A673 (cell line): ENCODE data around the gene TSPEAR. TPM values are rescaled to one million over a fixed set of nuclear protein-coding genes. Genes with fewer than 3 reads are reported as not detected.

Source experiments
- BruUV-seq: library from RNA; stranded (reverse); fragments of 400-500 nt; replicated peaks from 2 replicates; lab custom pipeline; 2021; lab: Mats Ljungman, UMichigan
- CTCF ChIA-PET: fragments of 300-600 bp; sonication (Branson Sonifier 250); formaldehyde crosslinking; loops from one replicate; lab custom pipeline; 2022; ENCODE audit warnings: antibody characterized with exemption; lab: Charles Lee
- POLR2A ChIA-PET: fragments of 300-600 bp; sonication (Branson Sonifier 250); formaldehyde crosslinking; loops from one replicate; lab custom pipeline; 2022; ENCODE audit warnings: antibody characterized with exemption; ENCODE audit not compliant: low non-redundant PET; lab: Charles Lee
- DNase-seq: peaks from one replicate; pipeline ENCODE4 v3.0.0-alpha.2; 2015; ENCODE audit warnings: low spot score
- H3K27ac ChIP-seq: fragments of 200-600 bp; sonication (generic); 2 replicates; pipeline ENCODE4 v1.5.1; 2016; ENCODE audit warnings: mixed run types, low read depth, mild to moderate bottlenecking, mixed read lengths, antibody characterized with exemption, low read length; ENCODE audit not compliant: poor library complexity, severe bottlenecking
- H3K27me3 ChIP-seq: fragments of 200-600 bp; sonication (generic); replicated peaks from 2 replicates; pipeline ENCODE4 v1.6.1; 2017; ENCODE audit warnings: mixed run types, low read depth, mild to moderate bottlenecking, mixed read lengths, antibody characterized with exemption, low read length; ENCODE audit not compliant: insufficient read depth, poor library complexity
- H3K36me3 ChIP-seq: fragments of 200-600 bp; sonication (generic); 2 replicates; pipeline ENCODE4 v1.6.1; 2016; ENCODE audit warnings: mixed run types, mild to moderate bottlenecking, mixed read lengths, antibody characterized with exemption, low read length; ENCODE audit not compliant: insufficient read depth, poor library complexity, severe bottlenecking
- H3K4me1 ChIP-seq: fragments of 200-600 bp; sonication (generic); 2 replicates; pipeline ENCODE4 v1.6.1; 2017; ENCODE audit warnings: mixed run types, mild to moderate bottlenecking, mixed read lengths, antibody characterized with exemption, low read length; ENCODE audit not compliant: insufficient read depth, poor library complexity, severe bottlenecking
- H3K4me3 ChIP-seq: fragments of 200-600 bp; sonication (generic); 2 replicates; pipeline ENCODE4 v1.5.1; 2016; ENCODE audit warnings: low read depth, mixed run types, mild to moderate bottlenecking, mixed read lengths, low read length; ENCODE audit not compliant: poor library complexity, severe bottlenecking
- H3K9me3 ChIP-seq: fragments of 200-600 bp; sonication (generic); 2 replicates; pipeline ENCODE4 v1.6.1; 2016; ENCODE audit warnings: mixed run types, low read depth, mild to moderate bottlenecking, mixed read lengths, antibody characterized with exemption, low read length; ENCODE audit not compliant: poor library complexity, severe bottlenecking
- CTCF ChIP-seq: fragments of 300-800, 200-600 bp; sonication (generic); conservative IDR thresholded peaks from 2 replicates; pipeline ENCODE4 v1.5.1; 2017; ENCODE audit warnings: low read depth, mild to moderate bottlenecking, antibody characterized with exemption, low read length, moderate library complexity, mixed read lengths
- EZH2 ChIP-seq: fragments of 200-600 bp; sonication (generic); IDR thresholded peaks from 2 replicates; pipeline ENCODE4 v1.6.1; 2017; ENCODE audit warnings: borderline replicate concordance, low read depth, mild to moderate bottlenecking, mixed read lengths, antibody characterized with exemption, low read length; ENCODE audit not compliant: poor library complexity, severe bottlenecking
- intact Hi-C: fragments of 100-400 bp; cut with micrococcal nuclease; formaldehyde crosslinking; loops from one replicate; pipeline ENCODE4 v1.10.0; 2022; ENCODE audit not compliant: unreplicated experiment
- total RNA-seq: library from RNA; stranded (reverse); gene quantifications from 2 replicates; pipeline ENCODE4 v1.2.3, GENCODE V29; 2021

TSPEAR gene
- total RNA-seq, 1 experiment from 2014 or later, result 8.3 TPM

- BruUV-seq, result no TSS peak
- no peaks in the 10 kb centered on the region for H3K36me3 ChIP-seq
- no peak overlapping the region for H3K27ac ChIP-seq
- no peaks in the 10 kb centered on the region for H3K27me3 ChIP-seq
- TF ChIP-seq CTCF (no peak), EZH2 (no peak)
- intact Hi-C loops, result no loop called here
- H3K9me3 ChIP-seq, result no peaks in the 10 kb centered on the region
- CTCF ChIA-PET, result no interaction called here
- H3K4me1 ChIP-seq, result no peaks in the 10 kb centered on the region
- DNase-seq, result no peak
- no peak overlapping the region for H3K4me3 ChIP-seq
- POLR2A ChIA-PET, result no interaction called here
Observed at GRCh38 chr21:44499211-44499560, 212.2 kb downstream of the TSPEAR start.

GRCh38 chr21:44498280-44499210 is 212.8 kb downstream of the TSPEAR start:
- no TSS peak for BruUV-seq
- ChIA-PET CTCF (no interaction called here), POLR2A (no interaction called here)
- no peaks in the 10 kb centered on the region for H3K4me1 ChIP-seq
- no peak for TF ChIP-seq EZH2
- TF ChIP-seq CTCF, result no peak
- H3K36me3 ChIP-seq, result no peaks in the 10 kb centered on the region
- no peak for DNase-seq
- H3K9me3 ChIP-seq, result peaks cover 2% of the 10 kb centered on the region
- H3K27me3 ChIP-seq, result no peaks in the 10 kb centered on the region
- H3K27ac ChIP-seq, result no peak overlapping the region
- H3K4me3 ChIP-seq, result no peak overlapping the region
- intact Hi-C loops, result no loop called here

GRCh38 chr21:44497703-44498126 is 213.7 kb downstream of the TSPEAR start:
- BruUV-seq, result no TSS peak
- TF ChIP-seq CTCF (no peak), EZH2 (no peak)
- Histone ChIP-seq H3K4me1 (no peaks in the 10 kb centered on the region), H3K27ac (no peak overlapping the region), H3K4me3 (no peak overlapping the region), H3K36me3 (no peaks in the 10 kb centered on the region), H3K27me3 (no peaks in the 10 kb centered on the region), H3K9me3 (peaks cover 10% of the 10 kb centered on the region)
- intact Hi-C loops, result no loop called here
- CTCF ChIA-PET, result no interaction called here
- POLR2A ChIA-PET, result no interaction called here
- DNase-seq, result no peak
